Bladder microvascular endothelial cell (primary cell): ENCODE data around the gene FUT1. TPM values are rescaled to one million over a fixed set of nuclear protein-coding genes. Genes with fewer than 3 reads are reported as not detected.

Experiments
- total RNA-seq: library from RNA; depleted of rRNA; stranded (reverse); fragments of >200 nt; gene quantifications from 2 replicates; pipeline ENCODE4 v1.2.3, GENCODE V29; 2014

Gene FUT1
- total RNA-seq = 6.3 and 6.9 TPM in 2 replicates

GRCh38 chr19:48752496-48753365 is at the start of gene FUT1:
FUT1 (minus strand) TSS chr19:48752641; CDS start chr19:48751281, 1,360 bp downstream.

GRCh38 chr19:48755084-48755641 is 2.7 kb upstream of the FUT1 start, which contains the start of gene FGF21:
FGF21 (plus strand) TSS chr19:48755524; CDS start chr19:48756237, 713 bp downstream.

GRCh38 chr19:48746738-48747575 is 5.5 kb downstream of the FUT1 start, which contains the start of gene IZUMO1:
IZUMO1 (minus strand) TSS chr19:48746909; CDS start chr19:48745859, 1,050 bp downstream.

GRCh38 chr19:48740164-48740972 is 12.1 kb downstream of the FUT1 start, which contains the start of gene RASIP1:
RASIP1 (minus strand) TSS chr19:48740610; CDS start chr19:48740282, 328 bp downstream.

GRCh38 chr19:48719263-48720171 is 32.9 kb downstream of the FUT1 start, which contains the start of gene MAMSTR:
MAMSTR (minus strand) TSS chr19:48719725; CDS start chr19:48719031, 694 bp downstream.

Other genes with a start within 250 kb of the FUT1 start
- 0.06 TPM in 1 of 2 replicates, not detected in the other for gene LMTK3, start 240.8 kb downstream of the FUT1 start, total RNA-seq
- not detected in 2 replicates for gene SULT2B1, start 200.5 kb downstream of the FUT1 start, total RNA-seq
- gene SPACA4, start 145.9 kb downstream of the FUT1 start, total RNA-seq = not detected in 2 replicates
- gene FAM83E, start 137.6 kb downstream of the FUT1 start, total RNA-seq = 0.49 and 0.94 TPM in 2 replicates
- gene RPL18, start 133.5 kb downstream of the FUT1 start, total RNA-seq = 1,360 and 2,089 TPM in 2 replicates
- gene SPHK2, start 133.1 kb downstream of the FUT1 start, total RNA-seq = 5.2 and 6.4 TPM in 2 replicates
- 1.5 and 2.6 TPM in 2 replicates for gene DBP, start 115.3 kb downstream of the FUT1 start, total RNA-seq
- gene CA11, start 106.5 kb downstream of the FUT1 start, total RNA-seq = 0.97 and 2.7 TPM in 2 replicates
- 0.06 and 0.16 TPM in 2 replicates for gene NTN5, start 79.6 kb downstream of the FUT1 start, total RNA-seq
- not detected in 2 replicates for gene FUT2, start 56.7 kb downstream of the FUT1 start, total RNA-seq
- gene MAMSTR, start 32.9 kb downstream of the FUT1 start, total RNA-seq = 0.16 and 0.25 TPM in 2 replicates
- gene RASIP1, start 12.0 kb downstream of the FUT1 start, total RNA-seq = 60.3 and 78.2 TPM in 2 replicates
- gene IZUMO1, start 5.7 kb downstream of the FUT1 start, total RNA-seq = 0.16 and 0.50 TPM in 2 replicates
- not detected in 2 replicates for gene FGF21, start 2.9 kb upstream of the FUT1 start, total RNA-seq
- gene BCAT2, start 58.4 kb upstream of the FUT1 start, total RNA-seq = 31.7 and 33.9 TPM in 2 replicates
- 5.7 and 9.9 TPM in 2 replicates for gene HSD17B14, start 83.8 kb upstream of the FUT1 start, total RNA-seq
- gene PLEKHA4, start 116.0 kb upstream of the FUT1 start, total RNA-seq = 0.32 and 4.3 TPM in 2 replicates
- 22.8 and 63.6 TPM in 2 replicates for gene PPP1R15A, start 119.8 kb upstream of the FUT1 start, total RNA-seq
- gene TULP2, start 146.1 kb upstream of the FUT1 start, total RNA-seq = 0.13 and 0.16 TPM in 2 replicates
- 158 and 247 TPM in 2 replicates for gene NUCB1, start 147.7 kb upstream of the FUT1 start, total RNA-seq
- not detected in 2 replicates for gene DHDH, start 181.1 kb upstream of the FUT1 start, total RNA-seq
- gene BAX, start 202.2 kb upstream of the FUT1 start, total RNA-seq = 90.2 and 164 TPM in 2 replicates
- 707 and 962 TPM in 2 replicates for gene FTL, start 212.7 kb upstream of the FUT1 start, total RNA-seq
- 24.0 and 25.6 TPM in 2 replicates for gene GYS1, start 240.7 kb upstream of the FUT1 start, total RNA-seq
- gene RUVBL2, start 241.2 kb upstream of the FUT1 start, total RNA-seq = 199 and 209 TPM in 2 replicates